Stimulated activated CD4-positive, alpha-beta T cell treated with anti-CD3 and anti-CD28 coated beads, Interleukin-1b, Interleukin-23, amount 100 ng/mL, for 48 hours (primary cell): ENCODE results near the gene PIANP.

ENCODE experiments used
- DNase-seq: peaks from one replicate; pipeline ENCODE4 v3.0.0-alpha.2; 2020

Gene PIANP

GRCh38 chr12:6664902-6665301 is 35.7 kb downstream of the PIANP start:
- DNase-seq, result no peak

- DNase-seq, result peak; percentile 98
Observed at GRCh38 chr12:6662906-6663742, 37.5 kb downstream of the PIANP start, which contains the start of gene ING4. Gene ING4, minus strand, starts transcription at chr12:6663119. Its CDS starts 18 bp downstream, at chr12:6663101.

GRCh38 chr12:6662602-6662905 is 38.1 kb downstream of the PIANP start:
- no peak for DNase-seq

GRCh38 chr12:6653987-6654386 is 46.6 kb downstream of the PIANP start:
- no peak for DNase-seq

DNA sequence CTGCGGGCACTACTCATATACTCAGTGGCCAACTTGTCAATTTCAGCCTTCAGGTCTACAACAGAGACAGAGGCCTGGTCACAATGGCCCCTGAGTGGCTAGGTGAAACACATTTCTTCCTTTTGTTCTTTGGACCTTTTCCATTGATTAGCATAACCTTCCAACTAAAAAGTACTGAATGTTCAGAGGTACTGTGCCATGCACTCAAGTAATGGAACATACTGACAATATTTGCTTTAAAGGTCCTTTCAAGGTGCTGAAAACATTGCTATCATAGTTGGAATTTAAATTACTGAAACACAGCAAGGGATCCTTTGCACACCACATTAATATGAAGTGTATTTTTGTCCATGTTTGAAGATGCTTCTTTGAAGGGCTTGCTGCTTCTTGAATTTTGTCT is 47.3 kb downstream of the PIANP start:
- no peak for DNase-seq

GRCh38 chr12:6652391-6652790 is 48.2 kb downstream of the PIANP start:
- DNase-seq, result no peak

DNA sequence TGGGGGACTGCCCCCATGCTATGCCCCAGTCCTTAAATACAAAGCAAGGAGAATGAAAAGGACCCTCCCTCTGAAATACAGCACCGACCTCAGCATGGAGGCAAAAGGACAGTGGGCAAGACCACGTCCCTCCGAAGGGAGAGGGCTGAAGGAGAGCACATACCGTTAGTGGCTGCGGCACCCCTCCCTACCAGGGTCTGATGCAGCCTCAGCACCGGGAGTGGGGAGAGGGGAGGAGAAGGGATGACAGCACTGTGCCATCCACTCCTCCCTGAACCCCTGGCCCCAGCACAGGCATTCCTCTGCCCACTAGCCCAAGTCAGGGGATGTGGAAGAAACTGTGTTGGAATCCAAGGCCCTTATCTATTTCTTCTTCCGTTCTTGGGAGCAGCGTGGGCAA is 49.8 kb downstream of the PIANP start:
- DNase-seq, result no peak

- DNase-seq, result no peak
Observed at GRCh38 chr12:6647083-6647604, 53.5 kb downstream of the PIANP start, which contains the start of gene ACRBP. Gene ACRBP, minus strand, starts transcription at chr12:6647432. Its CDS starts 66 bp downstream, at chr12:6647366.

DNA sequence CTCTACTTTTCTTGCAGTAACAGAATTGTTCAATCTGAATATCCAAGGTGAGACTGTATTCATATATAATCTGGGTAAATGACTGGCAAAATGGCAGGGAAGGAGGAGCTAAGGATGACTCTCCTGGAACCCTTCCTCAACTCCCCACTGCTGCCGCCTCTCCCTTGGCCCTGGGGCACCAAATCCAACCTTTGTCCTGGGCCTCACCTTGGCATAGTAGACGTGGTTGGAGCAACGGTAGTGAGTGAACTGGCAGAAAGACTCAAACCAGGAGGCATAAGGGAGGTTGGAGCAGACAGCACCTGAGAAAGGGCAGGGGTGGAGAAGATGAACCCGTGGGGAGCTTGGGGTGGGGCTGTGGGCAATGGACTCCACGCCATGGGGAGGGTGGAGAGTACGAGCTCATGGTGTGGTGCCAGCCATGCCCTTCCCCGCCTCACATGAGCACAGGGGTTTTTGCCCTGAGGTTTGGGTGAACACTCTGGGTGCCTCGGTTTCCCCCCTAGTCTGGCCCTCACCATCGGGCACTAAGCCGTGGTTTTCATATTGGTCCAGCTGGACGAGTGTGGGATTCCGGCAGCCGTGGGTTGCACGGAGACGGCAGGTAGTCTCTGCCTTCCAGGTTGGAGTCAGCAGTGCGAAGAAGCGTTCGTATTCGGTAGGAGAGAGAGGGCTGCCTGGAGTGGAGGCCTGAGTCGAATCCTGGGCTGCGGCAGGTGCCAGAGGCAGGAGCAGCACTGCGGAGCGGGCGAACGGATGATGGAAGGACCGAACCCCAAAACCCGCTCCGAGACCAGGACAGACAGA is 54.1 kb downstream of the PIANP start:
- no peak for DNase-seq

DNA sequence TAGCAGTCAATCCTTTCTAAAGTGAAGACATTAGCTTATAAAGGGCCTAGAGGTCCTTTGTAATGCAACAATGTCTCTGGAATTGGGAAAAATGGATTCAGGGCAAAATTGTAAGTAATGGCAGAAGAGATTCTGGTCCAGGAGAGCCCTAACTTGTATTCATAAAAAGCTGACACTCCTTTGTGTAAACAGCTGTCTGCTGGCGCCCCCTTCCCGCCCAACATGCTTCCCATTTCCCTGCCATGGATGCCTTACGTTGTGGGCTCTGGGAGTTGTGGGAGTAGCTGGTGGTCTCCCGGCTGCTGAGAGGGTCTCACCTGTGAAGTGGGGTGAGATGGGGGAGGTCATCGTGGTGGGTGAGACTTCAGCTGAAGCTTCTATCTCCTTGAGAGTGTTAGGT is 55.7 kb downstream of the PIANP start:
- no peak for DNase-seq

- no peak for DNase-seq
Observed at GRCh38 chr12:6644257-6644596, 56.4 kb downstream of the PIANP start.
